Right lung (tissue), 10 donors: ENCODE results near the gene IP6K3. TPM values are rescaled to one million over a fixed set of nuclear protein-coding genes. Genes with fewer than 3 reads are reported as not detected.

ENCODE experiments used
- DNase-seq, 2 donors: peaks; one replicate each; pipeline ENCODE4 v3.0.0-alpha.2; 2013
- long read RNA-seq, 8 donors: transcript quantifications; one replicate each; lab custom pipeline, GENCODE V29; 2026
- polyA plus RNA-seq, 5 donors: library from polyadenylated mRNA; unstranded; fragments of 120-200 nt; gene quantifications; one replicate each; pipeline versions ENCODE4 v1.2.1 to v1.2.3, GENCODE V29; 2013; ENCODE audit warnings: inconsistent platforms in 1 of 5, low replicate concordance in 1 of 5; ENCODE audit not compliant: insufficient read length in 5 of 5, insufficient read depth in 1 of 5

The IP6K3 gene, protein sequence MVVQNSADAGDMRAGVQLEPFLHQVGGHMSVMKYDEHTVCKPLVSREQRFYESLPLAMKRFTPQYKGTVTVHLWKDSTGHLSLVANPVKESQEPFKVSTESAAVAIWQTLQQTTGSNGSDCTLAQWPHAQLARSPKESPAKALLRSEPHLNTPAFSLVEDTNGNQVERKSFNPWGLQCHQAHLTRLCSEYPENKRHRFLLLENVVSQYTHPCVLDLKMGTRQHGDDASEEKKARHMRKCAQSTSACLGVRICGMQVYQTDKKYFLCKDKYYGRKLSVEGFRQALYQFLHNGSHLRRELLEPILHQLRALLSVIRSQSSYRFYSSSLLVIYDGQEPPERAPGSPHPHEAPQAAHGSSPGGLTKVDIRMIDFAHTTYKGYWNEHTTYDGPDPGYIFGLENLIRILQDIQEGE
- 1 to 10 TPM; 2.4 to 5.5 (median 3.6) TPM for polyA plus RNA-seq
- long read RNA-seq, donor 1, partial matches to known transcripts: 0 of 1 reads
- long read RNA-seq, donor 1, other reads (novel, unspliced or antisense): 0 of 1 reads
- long read RNA-seq, donor 2, partial matches to known transcripts: 0 of 2 reads
- long read RNA-seq, donor 2, other reads (novel, unspliced or antisense): 0 of 2 reads
- long read RNA-seq, donor 3: 0 reads
- long read RNA-seq, donor 4, partial matches to known transcripts: 0 of 1 reads
- long read RNA-seq, donor 4, other reads (novel, unspliced or antisense): 0 of 1 reads
- long read RNA-seq, donor 5: 0 reads
- long read RNA-seq, donor 6: 0 reads
- long read RNA-seq, donor 7, partial matches to known transcripts: 0 of 2 reads
- long read RNA-seq, donor 7, other reads (novel, unspliced or antisense): 0 of 2 reads
- long read RNA-seq, donor 8: 0 reads

GRCh38 chr6:33746651-33747100 is at the start of gene IP6K3:
TSS of gene IP6K3 (minus strand) at chr6:33746905. CDS start at chr6:33735476, 11,429 bp downstream.
- peak in 1 of 2 donors; percentile 45 for DNase-seq

- DNase-seq: no peak
Measured at GRCh38 chr6:33794910-33795623, 48.4 kb upstream of the IP6K3 start.

GRCh38 chr6:33792981-33793380 is 46.3 kb upstream of the IP6K3 start:
- DNase-seq: no peak

DNA sequence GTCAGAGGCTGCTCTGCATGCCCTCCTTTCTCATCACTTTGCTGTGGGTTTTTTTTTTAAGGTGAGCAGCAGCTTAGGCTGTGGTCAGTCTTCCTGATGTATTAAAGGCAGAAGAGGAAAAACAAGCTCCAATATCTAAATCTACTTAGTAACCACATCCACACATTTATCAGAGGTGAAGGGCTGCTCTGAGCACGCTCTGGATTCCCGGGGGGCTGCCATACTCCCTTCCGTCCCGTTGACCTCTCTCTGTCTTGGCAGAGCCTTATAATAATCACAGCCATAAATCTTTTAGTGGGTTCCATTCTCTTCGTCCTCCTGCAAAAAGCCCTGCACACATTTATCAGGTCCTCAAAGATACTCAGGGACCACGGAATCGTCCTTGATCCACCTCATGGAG is 44.9 kb upstream of the IP6K3 start:
- no peak for DNase-seq

DNA sequence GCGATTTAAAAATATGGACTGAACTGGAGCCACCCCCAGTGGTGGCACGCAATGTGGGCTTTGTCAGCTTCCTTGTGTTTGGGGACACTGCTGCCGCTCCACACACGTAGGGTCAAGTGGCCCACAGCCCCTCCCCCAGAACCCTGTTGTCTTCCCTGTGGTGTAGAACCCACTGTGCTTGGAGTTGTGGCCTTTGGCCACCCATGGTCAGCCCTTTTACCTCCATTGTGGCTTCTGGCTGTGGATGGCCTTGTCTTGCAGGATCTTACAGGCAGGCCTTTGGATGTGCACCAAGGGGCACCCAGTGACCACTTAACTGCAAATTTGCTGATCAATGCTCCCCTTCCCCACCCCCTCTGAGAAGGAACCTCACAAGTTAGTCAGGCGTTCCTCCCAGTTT is 44.2 kb upstream of the IP6K3 start:
- no peak for DNase-seq

DNA sequence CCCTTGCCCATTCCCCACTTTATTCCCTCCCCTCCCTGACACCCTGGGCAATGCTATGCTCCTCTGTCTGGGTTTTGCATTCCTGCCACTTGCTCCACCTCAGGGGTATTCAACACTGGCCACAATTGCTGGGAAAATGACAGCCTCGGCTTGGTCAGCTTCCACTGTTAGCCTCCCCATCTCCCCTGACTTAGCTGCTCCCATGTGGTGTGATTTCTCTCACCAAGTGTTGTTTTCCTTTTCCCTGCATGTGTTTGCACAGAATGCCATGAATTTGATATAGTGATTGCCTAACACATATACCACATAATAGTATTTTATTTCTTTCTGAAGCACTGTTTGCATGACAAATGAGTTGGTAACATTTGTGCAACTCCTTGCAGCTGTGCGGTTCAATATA is 43.7 kb upstream of the IP6K3 start:
- DNase-seq: no peak

GRCh38 chr6:33789550-33789895 is 42.8 kb upstream of the IP6K3 start:
- no peak for DNase-seq

DNA sequence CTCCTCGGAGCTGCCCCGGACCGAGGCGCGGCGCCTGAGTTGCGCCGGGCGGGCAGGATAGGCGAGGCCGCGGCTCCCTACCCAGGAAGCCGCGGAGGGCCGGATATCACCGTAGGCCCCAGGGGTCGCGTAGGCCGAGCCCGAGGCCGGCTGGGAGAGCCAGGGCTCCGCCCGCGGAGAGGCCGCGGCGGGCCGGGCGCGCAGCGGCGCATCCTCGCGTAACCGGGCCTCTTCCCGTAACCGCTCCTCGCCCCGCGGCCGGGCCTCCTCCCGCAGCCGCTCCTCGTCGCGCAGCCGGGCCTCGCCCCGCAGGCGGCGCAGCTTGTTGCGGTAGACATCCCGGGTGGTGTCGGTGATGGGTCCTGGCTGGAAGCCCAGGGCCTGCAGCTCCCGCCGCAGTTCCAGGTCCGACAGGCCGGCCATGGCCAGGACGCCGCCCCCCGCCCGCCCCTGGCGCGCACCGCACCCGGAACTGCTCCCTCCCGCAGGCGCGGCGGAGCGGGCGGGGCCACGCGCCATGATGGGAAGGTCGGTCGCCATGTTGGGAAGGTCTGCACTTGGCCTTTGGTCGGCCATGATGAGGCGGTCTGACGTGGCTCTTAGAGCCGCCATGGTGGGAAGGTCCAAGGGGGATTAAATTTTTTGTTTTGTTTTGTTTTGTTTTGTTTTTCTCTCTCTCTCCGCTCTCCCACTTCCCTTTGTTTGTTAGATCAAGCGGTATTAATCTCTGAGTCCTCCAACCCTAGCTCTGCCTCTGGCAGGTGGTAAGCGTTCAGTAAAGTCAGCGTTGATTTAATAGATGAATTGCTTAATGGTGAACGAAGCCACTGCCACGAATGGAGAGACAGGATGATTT is 42.2 kb upstream of the IP6K3 start, which contains the start of gene LEMD2:
Gene LEMD2 (minus strand): TSS at position 437 of the 856 bp plus-strand sequence. CDS start 14 bp downstream, at position 423.
- peak; percentile 95 for DNase-seq

DNA sequence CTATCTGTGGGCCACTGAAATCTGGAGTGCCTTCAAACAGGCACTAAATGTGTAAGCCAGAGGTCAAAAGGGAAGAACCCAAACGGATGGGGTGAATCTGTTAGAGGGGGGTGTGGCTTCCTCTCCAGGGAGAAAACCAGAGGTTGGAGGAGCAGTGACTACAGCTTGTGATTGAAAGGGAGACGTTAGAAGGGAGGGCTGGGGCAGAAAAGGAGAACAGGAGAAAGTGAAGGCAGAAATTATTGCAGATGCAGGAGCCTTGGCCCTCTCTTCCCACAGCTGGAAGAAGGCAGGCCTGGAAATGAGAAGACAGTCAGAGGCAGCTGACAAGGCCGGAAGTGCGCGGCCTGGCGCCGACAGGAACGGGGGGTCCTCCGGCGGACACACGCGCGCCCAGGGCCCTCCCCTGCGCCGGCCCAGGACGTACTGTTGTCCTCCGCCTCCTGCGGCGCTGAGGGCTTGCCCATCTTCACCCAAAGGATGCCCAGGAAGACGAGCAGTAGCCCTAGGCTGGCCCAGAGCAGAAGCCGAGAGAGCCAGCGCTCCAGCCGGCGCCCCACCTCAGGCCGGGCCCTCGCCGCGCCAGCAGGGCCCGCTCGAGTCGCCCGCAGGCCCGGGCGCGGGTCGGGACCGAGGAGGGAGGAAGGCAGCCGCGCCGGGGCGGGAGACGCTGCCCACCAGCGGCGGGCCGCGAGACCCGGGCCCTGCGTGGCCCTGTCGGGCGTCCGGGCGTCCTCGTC is 41.4 kb upstream of the IP6K3 start:
- DNase-seq: peak; percentile 81 to 82

DNA sequence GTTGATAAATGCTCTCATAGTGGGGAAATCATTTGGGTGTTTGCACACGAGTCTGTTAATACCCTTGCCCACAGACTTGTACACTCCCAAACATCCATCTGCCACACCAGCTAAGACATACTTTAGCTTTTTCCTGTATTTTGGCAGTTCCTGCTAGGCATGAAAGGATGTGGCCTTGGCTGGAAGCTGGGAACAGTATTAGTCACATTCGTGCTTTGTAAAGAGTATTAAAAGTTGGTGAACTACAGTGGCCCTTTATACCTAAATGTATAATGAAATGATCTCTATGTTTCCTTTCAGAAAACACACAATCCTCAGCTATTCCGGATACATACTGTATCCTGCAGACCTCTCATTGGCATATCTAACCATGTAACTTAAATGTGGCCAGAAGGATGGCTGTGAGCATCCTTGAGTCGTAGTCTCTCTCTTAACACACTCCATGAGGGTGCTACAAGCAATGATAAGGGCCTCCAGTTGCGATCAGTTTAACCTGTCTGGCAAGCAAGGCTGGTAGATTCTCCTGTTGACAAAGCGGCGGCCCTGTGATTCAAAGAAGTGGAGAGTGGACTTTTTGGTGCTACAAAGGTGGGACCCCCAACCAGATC is 40.7 kb upstream of the IP6K3 start:
- DNase-seq: no peak

GRCh38 chr6:33786736-33787135 is 40.0 kb upstream of the IP6K3 start:
- DNase-seq: no peak

- no peak for DNase-seq
Measured at GRCh38 chr6:33785778-33786177, 39.1 kb upstream of the IP6K3 start.

- DNase-seq: no peak
Measured at GRCh38 chr6:33784787-33785186, 38.1 kb upstream of the IP6K3 start.

GRCh38 chr6:33783781-33784520 is 37.2 kb upstream of the IP6K3 start:
- DNase-seq: no peak

GRCh38 chr6:33782561-33782960 is 35.9 kb upstream of the IP6K3 start:
- no peak for DNase-seq

GRCh38 chr6:33781131-33781975 is 34.6 kb upstream of the IP6K3 start:
- DNase-seq: no peak

DNA sequence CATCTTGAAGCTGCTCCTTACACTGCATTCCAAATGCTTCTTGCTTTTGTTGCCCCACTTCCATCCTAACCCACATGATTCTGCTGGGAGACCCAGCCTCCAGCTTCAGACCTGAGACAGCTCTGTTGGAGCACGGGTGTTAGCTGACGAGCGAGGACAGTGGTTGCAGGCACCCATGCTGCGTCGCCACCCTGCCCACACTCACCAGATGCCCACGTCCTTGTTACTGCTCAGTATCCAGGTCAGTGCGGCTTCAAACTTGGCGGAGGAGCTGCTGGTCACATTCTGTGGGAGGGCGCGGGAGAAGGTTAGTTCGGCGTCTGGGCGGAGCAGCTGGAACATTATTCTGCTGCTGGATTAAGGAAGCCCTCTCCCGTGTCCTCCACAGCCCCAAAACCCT is 33.2 kb upstream of the IP6K3 start:
- DNase-seq: no peak

GRCh38 chr6:33779290-33779689 is 32.6 kb upstream of the IP6K3 start:
- no peak for DNase-seq
